GM04503 (cell line): ENCODE data around the gene FBXO24.

ENCODE experiments used
- DNase-seq: peaks from one replicate; pipeline ENCODE4 v3.0.0-alpha.2; 2012; ENCODE audit warnings: low read depth

Gene FBXO24

DNA sequence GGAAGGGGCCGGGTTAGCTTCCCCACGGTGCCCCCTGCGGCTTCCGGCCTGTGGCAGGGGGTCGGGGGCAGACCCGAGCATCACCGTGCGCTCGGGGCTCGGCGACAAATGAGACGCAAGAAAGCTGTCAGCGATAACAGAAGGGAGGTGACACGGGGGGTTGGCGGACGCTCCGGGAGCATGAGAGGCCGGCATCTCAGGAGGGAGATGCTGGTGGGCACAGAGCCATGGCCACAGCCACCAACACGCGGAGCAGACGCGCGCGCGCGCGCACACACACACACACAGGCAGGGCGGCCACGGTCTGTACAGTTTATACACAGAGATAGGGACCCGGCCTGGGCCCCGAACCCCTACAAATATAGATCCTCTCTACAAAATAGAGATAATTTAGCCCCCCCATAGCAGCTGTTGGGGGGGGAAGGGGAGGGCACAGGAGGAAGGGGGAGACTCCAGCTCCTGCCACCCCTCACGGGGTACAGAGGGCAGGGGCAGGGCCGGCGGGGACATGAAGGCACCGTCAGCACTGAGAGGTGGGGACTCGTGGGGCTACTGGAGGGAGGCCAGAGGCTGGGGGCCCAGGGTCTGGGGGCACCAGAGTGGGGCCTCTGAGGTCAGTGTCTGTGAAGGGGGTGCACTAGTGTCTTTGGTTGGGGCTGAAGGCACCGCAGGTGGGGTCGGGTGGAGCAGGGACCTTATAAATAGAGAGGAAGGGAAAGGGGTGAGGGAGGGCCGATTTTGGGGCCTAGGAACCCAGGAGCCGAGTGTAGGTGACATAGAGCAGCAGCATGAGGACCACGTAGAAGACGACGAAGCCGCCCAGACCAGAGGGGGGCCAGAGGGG is 11.5 kb upstream of the FBXO24 start:
- no peak for DNase-seq

DNA sequence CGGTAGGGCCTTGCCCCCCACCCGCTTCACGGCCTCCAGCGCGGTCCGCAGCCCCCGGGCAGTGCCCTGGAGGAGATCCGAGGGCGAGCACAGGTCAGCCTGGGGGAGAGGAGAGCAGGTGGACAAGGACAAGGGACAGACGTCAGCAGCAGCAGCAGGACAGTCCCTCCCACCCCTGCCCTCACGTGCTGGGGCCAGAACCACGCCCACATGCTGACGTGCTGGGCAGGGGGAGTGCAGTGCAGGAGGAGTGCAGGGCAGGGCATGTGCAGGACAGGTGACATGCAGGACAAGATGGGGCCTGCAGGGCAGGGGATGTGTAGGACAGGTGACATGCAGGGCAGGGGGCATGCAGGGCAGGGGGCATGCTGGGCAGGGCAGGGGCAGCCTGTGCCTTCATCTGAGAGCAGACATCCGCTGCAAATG is 10.9 kb upstream of the FBXO24 start:
- no peak for DNase-seq

GRCh38 chr7:100575746-100576383 is 10.3 kb upstream of the FBXO24 start:
- DNase-seq = no peak

DNA sequence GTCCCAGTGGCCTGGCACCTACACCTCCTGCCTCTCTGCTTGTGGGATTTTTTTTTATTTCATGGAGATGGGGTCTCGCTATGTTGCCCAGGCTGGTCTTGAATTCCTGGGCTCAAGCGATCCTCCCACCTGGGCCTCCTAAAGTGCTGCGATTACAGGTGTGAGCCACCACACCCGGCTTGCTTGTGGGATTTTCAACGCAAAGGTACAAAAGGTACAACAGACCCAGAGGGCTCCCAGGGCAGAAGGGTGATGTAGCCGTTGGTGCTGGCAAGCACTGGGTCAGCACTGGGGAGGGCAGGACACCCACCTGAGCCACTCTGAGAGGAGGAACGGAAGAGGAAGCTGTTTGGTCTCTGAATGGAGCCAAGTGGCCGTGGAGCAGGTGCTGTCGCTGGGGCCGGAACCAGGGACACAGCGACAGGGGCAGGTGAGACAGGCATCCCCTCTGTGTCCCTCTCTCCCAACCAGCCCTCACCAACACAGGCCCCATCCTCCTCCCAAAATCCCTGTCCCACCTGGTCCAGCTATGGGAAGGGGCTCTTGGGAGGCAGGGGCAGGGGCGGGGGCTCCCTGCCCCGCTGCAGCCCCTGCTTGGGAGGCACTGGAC is 9.6 kb upstream of the FBXO24 start:
- DNase-seq = no peak

- no peak for DNase-seq
Observed at GRCh38 chr7:100577103-100577502, 9.0 kb upstream of the FBXO24 start.

DNA sequence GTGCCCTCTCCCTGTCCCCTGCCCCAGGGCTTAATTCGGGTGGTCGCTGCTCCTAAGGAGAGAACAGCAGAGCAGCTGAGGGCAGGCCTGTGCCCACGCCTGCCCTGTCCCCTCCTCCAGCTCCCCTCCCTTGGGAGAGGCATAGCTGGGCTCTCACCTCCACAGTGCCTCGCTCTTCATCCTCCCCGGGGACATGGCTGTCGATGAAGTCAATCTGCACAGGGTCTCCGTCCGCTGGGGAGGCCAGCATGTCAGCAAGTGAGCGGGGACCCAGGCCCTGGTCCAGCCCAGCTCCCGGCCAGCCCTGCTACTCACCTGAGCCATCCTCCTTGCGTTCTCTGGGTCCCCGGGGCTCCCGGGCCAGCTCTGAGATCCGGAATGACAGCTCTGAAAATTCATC is 8.6 kb upstream of the FBXO24 start:
- DNase-seq = no peak

GRCh38 chr7:100578246-100579183 is 7.6 kb upstream of the FBXO24 start:
- DNase-seq = no peak

- no peak for DNase-seq
Observed at GRCh38 chr7:100580466-100581283, 5.5 kb upstream of the FBXO24 start.

- DNase-seq = no peak
Observed at GRCh38 chr7:100582041-100582579, 4.0 kb upstream of the FBXO24 start.

DNA sequence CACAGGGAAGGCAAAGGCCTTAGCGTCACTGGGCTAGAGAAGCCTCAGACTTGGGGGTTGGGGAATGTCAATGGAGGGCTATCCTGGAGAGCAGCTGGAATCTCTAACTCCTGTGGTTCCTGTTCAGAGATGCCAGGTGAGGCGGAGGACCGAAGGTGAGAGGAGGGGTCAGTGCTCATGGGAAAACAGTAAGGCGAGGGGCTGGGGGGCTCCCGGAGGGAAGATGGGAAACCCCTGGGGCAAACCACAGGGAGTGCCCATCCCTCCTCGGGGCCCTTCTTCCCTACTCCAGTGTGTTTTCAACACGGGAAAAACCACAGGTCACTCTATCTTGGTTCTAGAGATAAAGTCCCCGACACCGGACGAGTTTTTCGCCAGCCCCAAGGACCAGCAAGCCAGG is 3.5 kb upstream of the FBXO24 start:
- DNase-seq = no peak

- DNase-seq = no peak
Observed at GRCh38 chr7:100583132-100584053, 2.7 kb upstream of the FBXO24 start.

GRCh38 chr7:100584054-100584682 is 2.0 kb upstream of the FBXO24 start:
- DNase-seq = no peak

DNA sequence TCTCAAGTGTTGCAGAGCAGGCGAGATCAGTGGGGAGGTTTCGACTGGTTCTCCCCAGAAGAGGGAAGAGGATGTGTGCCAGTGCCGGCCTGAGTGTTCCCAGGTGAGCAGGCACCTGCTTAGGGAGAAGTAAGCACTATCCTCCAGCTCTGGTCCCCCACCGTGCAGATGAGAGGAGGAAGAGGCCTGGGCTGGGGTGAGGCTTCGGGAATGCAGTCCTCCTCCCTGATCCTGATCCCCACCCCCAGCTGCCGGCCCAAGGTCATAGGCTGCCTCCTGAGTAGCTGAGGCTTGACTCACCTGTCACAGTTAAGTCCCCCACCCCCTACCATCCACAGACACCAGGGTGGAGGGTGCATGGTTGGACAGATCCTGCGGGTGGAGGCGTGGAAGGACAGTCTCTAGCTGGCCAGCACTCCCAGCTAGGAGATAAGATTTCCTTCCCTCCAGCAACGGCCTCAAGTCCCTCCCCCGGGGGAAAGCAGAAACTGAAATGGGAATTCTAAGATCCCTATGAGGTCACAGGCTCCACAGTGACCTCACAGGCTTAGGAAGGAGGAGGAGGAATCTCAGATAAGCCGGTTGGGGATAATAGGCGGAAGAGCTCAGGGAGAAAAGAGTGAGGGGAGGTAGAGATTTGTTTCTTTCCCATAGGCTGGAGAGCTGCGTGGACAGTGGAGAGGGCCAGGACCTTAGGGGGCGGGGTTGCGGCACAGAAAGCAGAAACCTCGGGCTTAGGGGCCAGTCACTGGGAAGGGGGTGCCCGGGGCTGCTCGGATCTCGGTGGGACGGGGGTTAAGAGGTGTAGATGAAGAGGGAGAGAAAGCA is 1.2 kb upstream of the FBXO24 start:
- DNase-seq = no peak

GRCh38 chr7:100585511-100586265 is 440 bp upstream of the FBXO24 start, which contains the start of gene LRCH4:
TSS of gene LRCH4 (minus strand) at chr7:100586129. CDS start at chr7:100586100, 29 bp downstream.
- DNase-seq = no peak

DNA sequence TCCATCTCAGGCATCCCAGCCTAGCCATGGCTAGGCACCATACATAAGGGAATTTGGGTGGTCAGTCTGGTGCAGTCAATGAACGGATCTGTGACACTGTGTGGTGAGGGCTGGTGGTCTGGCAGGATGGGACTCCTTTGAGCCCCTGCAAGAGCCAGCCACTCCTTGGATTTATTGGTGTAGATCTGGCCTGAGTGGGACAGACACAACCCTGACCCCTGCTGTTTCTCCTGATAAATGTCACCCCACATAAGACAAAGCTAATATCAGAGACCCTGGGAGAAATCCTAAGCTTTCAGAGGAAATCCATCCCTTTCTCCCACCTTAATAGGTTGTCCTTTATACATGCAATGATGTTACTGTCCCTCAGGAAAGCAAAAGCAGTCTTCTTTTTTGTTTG is 2.3 kb downstream of the FBXO24 start:
- DNase-seq = no peak

GRCh38 chr7:100589341-100589947 is 3.3 kb downstream of the FBXO24 start:
- DNase-seq = no peak
